ENCODE results near the gene TFDP2. TPM values are rescaled to one million over a fixed set of nuclear protein-coding genes. Genes with fewer than 3 reads are reported as not detected.

The TFDP2 gene
- total and polyA plus RNA-seq, 9 of the 15 experiments (the other 6 are each of a cell fraction or from before 2014, with no cell fraction given), result 95.6 to 179 (median 126) TPM

DNA sequence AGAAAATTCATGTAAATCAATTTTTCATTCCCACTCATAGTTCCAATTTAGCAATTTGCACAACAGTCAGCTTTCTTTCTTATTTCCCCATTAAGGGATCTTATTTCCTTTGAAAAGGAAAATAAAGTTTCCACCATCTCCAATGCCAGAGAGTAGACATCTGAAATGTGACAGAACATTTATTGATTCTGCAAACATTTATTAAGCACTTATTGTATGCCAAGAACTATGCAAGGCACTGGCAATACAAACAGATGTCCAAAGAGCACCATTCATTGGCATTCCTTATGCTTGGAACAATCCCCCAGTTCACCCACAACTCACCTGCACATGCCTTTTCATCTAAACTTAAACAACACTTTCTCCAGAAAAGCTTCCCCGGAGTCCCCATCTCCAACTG lies 2.5 kb upstream of the TFDP2 start:
- DNase-seq (ENCODE audit: extremely low read depth in 1 of 4, low spot score in 3 of 4), result no peak
- ChIA-PET CTCF (ENCODE audit: low intra/inter-chr PET ratio) (no interaction called here), POLR2A (interaction anchor here (1.4 kb wide), 1 partner anchor 9 kb away, joined by 3 read pairs; no protein-coding TSS in a partner anchor)
- Histone ChIP-seq H3K79me2 (ENCODE audit: control insufficient read depth, insufficient read depth, low read length) (peaks cover 11% of the 10 kb centered on the region; the same call in 2 of the 3 replicates), H3K4me1 (replicated peaks in 1 of 2; ENCODE audit: control insufficient read depth in 2 of 2, insufficient read depth in 2 of 2, low read length in 2 of 2) (peaks cover 0 to 9% of the 10 kb centered on the region in 2 experiments; a peak in 1 of 5 replicates), H3K4me2 (ENCODE audit: insufficient read depth, low read length) (no peak overlapping the region), H3K27ac (ENCODE audit: extremely low read depth, low read depth, low read length) (no peak overlapping the region), H3K9me3 (replicated peaks; ENCODE audit: control insufficient read depth, insufficient read depth, low read depth, low read length) (no peaks in the 10 kb centered on the region), H3K4me3 (no peak overlapping the region), H3K27me3 (ENCODE audit: control insufficient read depth in 2 of 2, insufficient read depth in 2 of 2, low read length in 2 of 2) (no peaks in the 10 kb centered on the region), H4K20me1 (replicated peaks; ENCODE audit: control insufficient read depth, insufficient read depth, low read length) (no peaks in the 10 kb centered on the region), H3K36me3 (ENCODE audit: control insufficient read depth, insufficient read depth, low read length) (no peaks in the 10 kb centered on the region), H3K9me1 (ENCODE audit: control insufficient read depth, insufficient read depth, low read length) (no peaks in the 10 kb centered on the region), H3K9ac (ENCODE audit: insufficient read depth in 1 of 2, low read depth in 2 of 2, low read length in 2 of 2) (no peak overlapping the region), H2AFZ (ENCODE audit: low read depth, low read length) (no peak overlapping the region)
- no peak for FAIRE-seq
- intact Hi-C loops (cut with micrococcal nuclease), result no loop called here
- no TSS peak for BruUV-seq (replicated peaks)
- in situ Hi-C loops (cut with MboI), result no loop called here
- WGBS (ENCODE audit: insufficient coverage, low coverage, missing lambda C conversion rate), result 38% methylated on average over 1 of the region's 1 CpG
- ATAC-seq, result no peak
- no peak for TF ChIP-seq POLR2AphosphoS2 (IDR thresholded peaks at IDR 0.05; ENCODE audit: low read length)
- TF ChIP-seq, protein P1, sequence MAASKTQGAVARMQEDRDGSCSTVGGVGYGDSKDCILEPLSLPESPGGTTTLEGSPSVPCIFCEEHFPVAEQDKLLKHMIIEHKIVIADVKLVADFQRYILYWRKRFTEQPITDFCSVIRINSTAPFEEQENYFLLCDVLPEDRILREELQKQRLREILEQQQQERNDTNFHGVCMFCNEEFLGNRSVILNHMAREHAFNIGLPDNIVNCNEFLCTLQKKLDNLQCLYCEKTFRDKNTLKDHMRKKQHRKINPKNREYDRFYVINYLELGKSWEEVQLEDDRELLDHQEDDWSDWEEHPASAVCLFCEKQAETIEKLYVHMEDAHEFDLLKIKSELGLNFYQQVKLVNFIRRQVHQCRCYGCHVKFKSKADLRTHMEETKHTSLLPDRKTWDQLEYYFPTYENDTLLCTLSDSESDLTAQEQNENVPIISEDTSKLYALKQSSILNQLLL (CRISPR knock-in tag; IDR thresholded peaks at IDR 0.05; ENCODE audit: borderline replicate concordance), result no peak
- no peak for TF ChIP-seq CBX8 (IDR thresholded peaks at IDR 0.05; ENCODE audit: borderline replicate concordance, extremely low read depth, low read depth, low read length, poor library complexity, severe bottlenecking)

DNA sequence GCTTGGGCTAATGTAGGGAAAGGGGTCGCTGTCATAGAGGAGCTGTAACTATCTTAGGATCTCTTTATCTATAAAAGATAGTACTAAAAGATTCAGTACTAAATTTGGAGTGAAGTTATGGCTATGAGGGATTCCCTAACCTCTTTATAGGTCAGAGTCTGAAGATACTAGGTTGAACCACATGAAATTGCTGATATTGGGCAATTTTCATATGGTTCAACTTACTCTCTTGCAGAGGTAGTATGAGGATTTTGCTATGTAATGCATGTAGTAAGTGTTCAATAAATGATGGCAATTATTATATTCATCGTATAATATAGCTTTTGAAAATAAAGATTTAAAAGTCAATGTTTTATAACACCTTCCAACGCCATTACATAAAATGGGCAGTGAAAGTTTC lies 1.9 kb upstream of the TFDP2 start:
- peaks cover 14% of the 10 kb centered on the region; the same call in 2 of the 3 replicates for H3K79me2 ChIP-seq (ENCODE audit: control insufficient read depth, insufficient read depth, low read length)
- H3K27me3 ChIP-seq (ENCODE audit: control insufficient read depth in 2 of 2, insufficient read depth in 2 of 2, low read length in 2 of 2), result no peaks in the 10 kb centered on the region
- no peak overlapping the region for H3K27ac ChIP-seq (ENCODE audit: extremely low read depth, low read depth, low read length)
- no peak overlapping the region for H3K4me3 ChIP-seq
- ChIA-PET CTCF (ENCODE audit: low intra/inter-chr PET ratio) (no interaction called here), POLR2A (interaction anchor here (0.6 to 1.4 kb wide), 2 partner anchors 10 to 791 kb away, joined by 3 to 4 read pairs; no protein-coding TSS in a partner anchor)
- H3K4me1 ChIP-seq (replicated peaks in 1 of 2; ENCODE audit: control insufficient read depth in 2 of 2, insufficient read depth in 2 of 2, low read length in 2 of 2), result peaks cover 0 to 9% of the 10 kb centered on the region in 2 experiments; a peak in 1 of 5 replicates
- no peaks in the 10 kb centered on the region for H3K9me3 ChIP-seq (replicated peaks; ENCODE audit: control insufficient read depth, insufficient read depth, low read depth, low read length)
- no peak for FAIRE-seq
- WGBS (ENCODE audit: insufficient coverage, low coverage, missing lambda C conversion rate), result 31% methylated on average over 3 of the region's 3 CpGs
- DNase-seq (ENCODE audit: extremely low read depth in 1 of 4, low spot score in 3 of 4), result no peak
- TF ChIP-seq BRF1 (IDR thresholded peaks at IDR 0.05; ENCODE audit: borderline replicate concordance, extremely low read depth, insufficient read length) (no peak), ZNF316 (IDR thresholded peaks at IDR 0.05) (peak; percentile 23; the same call in 1 of the 2 replicates), C11orf30 (IDR thresholded peaks at IDR 0.05; ENCODE audit: low read depth) (peak; percentile 29; the same call in 1 of the 2 replicates)
- no peaks in the 10 kb centered on the region for H3K36me3 ChIP-seq (ENCODE audit: control insufficient read depth, insufficient read depth, low read length)
- no TSS peak for BruUV-seq (replicated peaks)
- intact Hi-C loops (cut with micrococcal nuclease), result no loop called here
- H3K9ac ChIP-seq (ENCODE audit: insufficient read depth in 1 of 2, low read depth in 2 of 2, low read length in 2 of 2), result no peak overlapping the region
- ATAC-seq, result no peak
- no peak overlapping the region for H3K4me2 ChIP-seq (ENCODE audit: insufficient read depth, low read length)
- H4K20me1 ChIP-seq (replicated peaks; ENCODE audit: control insufficient read depth, insufficient read depth, low read length), result no peaks in the 10 kb centered on the region
- H3K9me1 ChIP-seq (ENCODE audit: control insufficient read depth, insufficient read depth, low read length), result no peaks in the 10 kb centered on the region
- H2AFZ ChIP-seq (ENCODE audit: low read depth, low read length), result no peak overlapping the region
- in situ Hi-C loops (cut with MboI), result no loop called here

Measured in K562 (cell line).